ENCODE data around the gene HNRNPUL1.

Gene HNRNPUL1

DNA sequence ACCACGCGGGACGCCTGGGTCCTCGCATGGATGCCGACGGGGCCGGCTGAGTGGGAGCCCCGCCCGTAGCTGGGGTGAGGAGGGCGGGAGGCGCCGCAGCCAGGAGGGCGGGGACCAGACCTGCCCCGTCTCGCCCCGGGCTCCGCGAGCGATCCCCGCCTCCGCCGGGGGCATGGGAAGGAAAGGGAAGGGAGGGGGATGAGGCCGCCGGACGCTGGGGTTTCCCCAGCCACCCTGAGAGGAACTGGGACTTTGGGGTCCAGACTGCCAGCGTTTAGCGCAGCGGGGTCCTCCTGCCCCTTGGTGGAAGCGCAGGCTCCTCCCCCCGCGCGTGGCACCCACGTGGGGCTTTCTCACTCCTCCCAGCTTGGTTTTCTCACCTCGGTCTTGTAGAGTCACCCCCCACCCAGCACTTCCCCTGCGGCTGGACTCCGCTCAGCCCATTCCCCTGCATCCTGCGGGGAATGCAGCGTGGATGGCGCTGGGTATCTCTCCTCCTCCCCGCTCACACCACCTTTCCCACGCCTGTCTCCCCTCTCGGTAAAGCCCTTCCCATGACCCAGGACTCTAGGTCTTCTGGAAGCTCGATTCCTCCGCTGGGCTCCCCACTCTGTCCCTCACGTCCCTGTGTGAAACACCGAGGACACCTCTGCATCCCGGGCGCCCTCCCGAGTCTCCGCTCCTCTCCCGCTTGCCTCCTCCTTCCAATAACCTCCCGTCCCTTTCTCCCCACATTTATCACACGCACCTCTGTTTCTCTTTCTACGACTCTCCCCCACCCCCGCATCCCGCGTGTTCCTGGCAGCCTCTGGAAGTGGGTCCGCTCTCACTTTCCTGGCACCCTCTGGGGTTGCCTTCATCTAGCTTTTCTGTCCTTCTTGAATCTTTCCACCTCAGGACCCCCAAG, 87.4 kb downstream of the HNRNPUL1 start:
- peak in 33 of 58 donors; percentile 5 to 48 (median 27) for DNase-seq

DNA sequence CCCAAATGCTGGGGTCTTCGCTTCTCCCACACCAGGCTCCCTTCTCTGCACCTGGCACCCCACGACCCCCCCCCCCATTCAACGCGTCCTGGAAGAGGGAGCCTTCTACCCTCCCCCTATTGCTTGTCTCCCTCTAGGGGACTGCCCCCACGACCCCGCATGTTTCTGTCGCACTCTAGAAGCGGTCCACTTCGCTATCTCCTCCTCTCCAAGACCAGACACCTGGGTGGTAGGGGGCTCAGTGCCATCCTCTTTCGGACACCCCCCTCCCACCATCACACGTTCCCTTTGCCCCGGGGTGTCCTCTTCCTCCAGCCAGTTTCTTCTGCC, 88.1 kb downstream of the HNRNPUL1 start:
- DNase-seq, result no peak

GRCh38 chr19:41352609-41353465, 88.7 kb downstream of the HNRNPUL1 start:
- DNase-seq, result peak in 15 of 58 donors; percentile 8 to 43 (median 14)

GRCh38 chr19:41353466-41354342, 89.5 kb downstream of the HNRNPUL1 start, which contains the start of gene TGFB1:
TSS of gene TGFB1 (minus strand) at chr19:41353922. CDS start at chr19:41353044, 878 bp downstream.
- peak in 50 of 58 donors; percentile 9 to 71 (median 47) for DNase-seq

DNA sequence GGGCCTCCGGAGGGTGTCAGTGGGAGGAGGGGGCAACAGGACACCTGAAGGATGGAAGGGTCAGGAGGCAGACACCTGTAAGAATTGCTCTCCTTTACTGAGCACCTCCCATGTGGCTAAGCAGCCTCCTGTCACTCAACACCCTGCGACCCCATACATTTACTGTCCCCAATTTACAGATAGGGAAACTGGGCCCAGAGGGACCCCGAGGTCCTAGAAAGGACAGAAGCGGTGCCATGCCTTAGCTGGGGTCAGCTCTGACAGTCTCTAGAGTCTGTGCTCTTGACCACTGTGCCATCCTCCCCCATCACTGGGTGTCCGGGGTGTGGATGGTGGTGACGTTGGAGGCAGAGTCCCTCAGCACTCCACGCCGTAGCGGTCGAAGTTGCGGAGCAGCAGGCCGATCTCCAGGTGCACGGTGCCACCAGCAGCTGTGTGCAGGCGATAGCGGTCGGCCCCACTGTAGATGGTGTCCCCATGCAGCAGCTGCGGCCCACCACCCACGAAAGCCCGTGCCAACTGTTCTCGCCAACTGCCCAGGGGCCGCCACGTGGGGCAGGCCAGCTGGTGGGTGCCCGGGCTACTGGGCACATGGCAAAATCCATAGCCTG, 90.3 kb downstream of the HNRNPUL1 start:
- no peak for DNase-seq

- no peak for DNase-seq
Observed at GRCh38 chr19:41355035-41355434, 90.9 kb downstream of the HNRNPUL1 start.

GRCh38 chr19:41355802-41356201, 91.6 kb downstream of the HNRNPUL1 start:
- no peak for DNase-seq

DNA sequence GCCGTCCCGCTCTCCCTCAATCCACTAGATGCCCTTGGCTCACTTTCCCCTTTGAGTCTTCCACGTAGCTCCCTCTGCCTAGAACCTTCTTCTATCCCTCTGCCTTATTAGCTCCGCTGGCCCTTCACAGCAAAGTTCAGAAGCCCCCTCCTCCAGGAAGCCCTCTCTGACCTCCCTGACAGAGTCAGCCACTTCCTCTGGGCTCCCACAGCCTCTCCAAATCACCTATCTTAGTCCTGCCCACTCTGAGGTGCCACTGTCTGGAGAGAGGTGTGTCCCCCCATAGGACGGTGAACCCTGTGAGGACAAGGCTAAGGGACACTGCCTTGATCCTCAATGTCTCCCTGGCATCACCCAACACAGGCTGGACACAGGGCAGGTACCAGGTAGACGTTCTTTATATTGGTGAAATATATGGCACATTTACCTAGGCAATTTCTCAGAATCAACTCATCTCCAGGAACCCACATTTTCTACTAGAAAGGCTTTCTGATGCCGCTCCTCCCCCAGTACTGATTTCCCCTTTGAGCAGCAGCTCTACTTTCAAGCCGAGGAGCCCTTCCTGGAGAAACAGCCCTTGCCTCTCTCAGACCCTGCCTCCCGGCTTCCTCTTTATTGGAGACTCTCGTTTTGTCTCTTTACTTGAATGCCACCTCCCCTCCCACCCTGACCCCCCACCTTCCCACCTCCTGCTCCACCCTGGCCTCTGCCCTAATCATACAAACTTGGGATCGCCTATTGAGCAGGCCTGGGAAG, 93.0 kb downstream of the HNRNPUL1 start:
- peak in 1 of 58 donors; percentile 11 for DNase-seq
